NCI-H2081 (cell line): Measurements from ENCODE around the gene AUTS2.

ENCODE experiments used
- DNase-seq, 2 experiments: peaks; one replicate each; lab custom pipeline; 2025; lab: John Stamatoyannopoulos, UW

The AUTS2 gene

DNA sequence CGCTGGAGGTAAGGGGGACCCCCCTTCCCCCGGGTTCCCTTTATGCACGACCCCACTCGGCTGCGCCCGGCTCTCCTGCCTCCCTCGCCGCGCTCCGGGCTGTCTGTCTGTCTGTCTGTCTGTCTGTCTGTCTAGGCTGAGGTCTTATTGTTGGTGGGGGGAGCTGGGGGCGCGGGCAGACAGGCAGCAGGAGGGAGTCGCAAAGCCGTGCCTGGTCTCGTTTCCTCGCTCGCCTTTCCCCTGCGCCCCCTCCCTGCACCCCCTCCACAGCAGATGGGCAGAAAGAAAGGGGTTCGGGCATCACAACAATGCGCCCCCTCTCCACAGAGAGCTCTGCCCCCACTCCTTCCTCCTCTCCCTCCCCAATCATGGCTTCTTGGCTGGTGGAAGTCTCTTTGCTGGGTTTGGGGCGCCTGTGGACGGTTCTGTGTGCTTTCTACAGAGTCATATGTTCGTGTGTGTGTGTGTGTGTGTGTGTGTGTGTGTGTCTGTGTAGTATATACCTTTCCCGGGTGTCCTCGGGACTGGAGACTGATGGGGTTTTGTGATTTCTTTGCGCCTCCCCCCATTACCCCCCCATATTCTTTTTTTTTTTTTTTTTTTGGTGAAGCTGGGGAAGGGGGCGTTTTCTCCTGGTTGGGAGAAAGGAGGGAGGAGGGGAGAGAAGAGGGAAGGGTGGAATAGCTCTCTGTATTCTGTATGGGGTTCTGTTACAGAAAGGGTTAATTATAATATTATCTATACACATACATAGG is 1.9 kb downstream of the AUTS2 start:
- DNase-seq, result peak in 1 of 2 experiments; percentile 42

DNA sequence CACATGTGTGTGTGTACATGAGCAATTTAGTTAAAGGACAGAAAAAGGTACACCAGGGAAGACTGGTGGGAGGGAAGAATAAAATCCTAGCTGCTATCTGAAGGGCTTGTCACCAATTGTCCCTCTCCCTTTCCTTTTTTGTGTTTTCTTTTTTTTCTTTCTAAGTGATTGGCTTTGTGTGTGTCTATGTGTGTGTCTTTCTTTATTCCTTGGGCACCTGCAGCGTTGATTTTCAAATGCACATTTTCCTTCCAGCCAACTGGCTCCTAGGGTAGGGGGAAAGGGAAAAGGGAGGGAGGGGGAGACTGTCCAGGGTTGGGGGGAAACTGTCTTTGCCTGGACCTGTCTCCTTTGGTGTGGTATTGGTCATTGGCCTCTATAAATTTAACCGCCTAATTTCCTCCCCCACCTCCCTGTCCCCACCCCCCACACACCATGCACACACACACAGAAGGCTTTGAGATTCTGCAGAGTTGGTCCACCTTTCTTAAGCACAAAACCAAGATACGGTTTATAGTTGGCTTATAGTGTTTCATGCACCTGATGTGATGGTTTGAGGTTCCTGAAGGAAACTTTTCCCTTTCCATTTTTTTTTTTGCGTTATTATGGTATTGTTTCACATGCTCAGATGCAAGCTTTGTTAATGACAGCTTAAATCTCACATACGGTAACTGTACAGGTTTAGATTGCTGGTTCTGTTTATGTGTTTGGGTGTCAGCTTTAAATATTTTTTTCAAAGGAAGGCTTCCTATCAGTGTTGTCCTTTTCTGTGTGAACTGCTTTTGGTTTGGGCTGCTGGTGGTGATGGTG is 2.6 kb downstream of the AUTS2 start:
- DNase-seq, result no peak

DNA sequence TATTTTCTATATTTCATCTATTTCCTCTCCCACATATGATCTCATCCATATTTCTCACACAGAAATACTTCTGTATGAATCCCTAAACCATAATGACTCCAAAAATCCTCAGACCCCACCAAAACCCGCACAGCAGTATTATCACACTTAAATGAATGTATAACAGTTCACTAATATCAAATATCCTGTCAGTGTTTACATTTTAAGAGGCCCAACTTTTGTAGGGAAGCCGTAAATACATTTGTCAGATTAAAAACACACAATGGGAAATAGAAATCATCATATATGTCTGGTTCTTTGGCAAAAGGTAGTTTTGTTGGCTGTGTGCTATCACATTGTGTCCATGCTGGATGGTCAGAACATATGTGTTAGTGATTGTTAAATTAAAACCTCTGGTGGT is 4.2 kb downstream of the AUTS2 start:
- DNase-seq, result no peak

DNA sequence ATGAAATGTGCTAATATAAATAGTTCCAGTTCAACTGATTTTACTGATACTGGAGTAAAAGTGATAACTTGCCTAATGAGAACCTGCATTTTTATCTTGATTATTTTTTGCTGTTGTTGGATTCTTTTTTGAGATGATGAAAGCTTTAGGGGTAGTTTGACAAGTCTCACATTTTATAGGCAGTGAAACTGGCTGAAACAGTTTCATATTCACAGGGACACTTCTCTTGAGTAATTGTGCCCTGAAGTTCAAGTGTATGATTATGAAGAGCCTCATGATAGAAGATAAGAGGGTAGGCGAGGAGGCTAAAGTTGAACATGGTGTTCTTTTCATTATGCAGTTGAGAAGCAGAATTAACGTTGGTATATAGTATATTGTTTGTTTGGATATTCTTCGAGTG is 5.1 kb downstream of the AUTS2 start:
- DNase-seq, result no peak

DNA sequence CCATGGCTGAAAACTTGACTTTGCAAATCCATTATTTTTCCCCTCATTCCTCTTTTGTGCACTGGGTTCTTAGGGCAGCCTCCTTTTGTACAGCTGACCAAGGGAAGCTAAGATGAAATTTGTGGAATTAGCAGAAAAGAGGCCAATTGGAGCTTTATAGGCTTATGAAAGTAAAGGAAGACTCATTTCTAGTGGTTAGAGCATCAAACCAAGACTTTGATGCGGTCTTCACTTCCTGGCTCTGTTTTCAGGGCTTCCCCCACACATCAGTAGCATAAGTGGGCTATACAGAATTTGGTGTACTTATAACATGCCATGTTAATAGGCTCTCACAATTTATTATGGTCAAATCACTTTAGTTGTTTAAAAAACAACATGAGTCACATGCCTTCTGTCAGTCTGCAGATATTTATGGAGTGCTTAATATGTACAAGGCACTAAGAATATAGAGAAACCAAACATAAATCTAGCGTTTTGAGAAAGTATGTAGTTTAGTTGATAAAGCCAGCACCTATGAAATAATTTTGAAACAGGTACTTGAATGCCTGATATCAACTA is 5.7 kb downstream of the AUTS2 start:
- DNase-seq, result no peak

DNA sequence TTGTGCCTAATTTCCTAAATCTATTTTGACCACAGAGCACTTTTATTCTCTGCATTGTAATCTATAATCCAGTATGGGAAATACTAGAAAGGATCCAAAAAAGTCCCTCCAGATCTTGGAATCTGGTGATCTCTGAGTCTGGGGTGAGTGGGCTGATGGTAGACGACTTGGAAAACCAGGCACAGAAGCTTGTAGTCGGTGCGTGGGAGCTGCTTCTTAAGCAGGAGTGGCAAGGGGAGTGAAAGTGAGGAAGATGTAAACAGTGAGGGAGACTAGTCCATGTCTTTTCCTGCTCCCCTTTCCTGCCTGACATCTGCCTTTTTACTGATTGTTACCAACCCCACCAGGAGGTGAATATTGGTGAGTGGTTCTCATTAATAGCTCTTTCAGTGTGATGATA is 6.8 kb downstream of the AUTS2 start:
- DNase-seq, result no peak

DNA sequence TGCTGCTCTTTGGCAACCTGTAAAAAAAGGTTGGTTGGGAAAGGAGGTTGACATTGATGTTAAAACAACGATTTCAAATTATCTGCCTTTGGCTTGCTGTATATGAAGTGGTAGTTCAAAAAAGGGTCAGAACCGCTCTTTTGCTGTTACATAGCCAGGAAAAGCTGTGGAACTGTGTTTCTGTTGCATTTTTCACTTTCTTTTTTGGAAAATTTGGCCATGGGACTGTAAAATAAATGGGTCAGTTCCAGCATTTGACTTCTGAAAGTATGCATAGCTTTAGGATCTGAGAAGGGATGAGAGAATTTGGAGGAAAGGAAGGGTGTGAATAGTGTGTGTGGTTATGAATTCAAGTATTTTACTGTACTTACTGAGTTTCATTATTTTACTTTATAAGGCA is 7.3 kb downstream of the AUTS2 start:
- no peak for DNase-seq

DNA sequence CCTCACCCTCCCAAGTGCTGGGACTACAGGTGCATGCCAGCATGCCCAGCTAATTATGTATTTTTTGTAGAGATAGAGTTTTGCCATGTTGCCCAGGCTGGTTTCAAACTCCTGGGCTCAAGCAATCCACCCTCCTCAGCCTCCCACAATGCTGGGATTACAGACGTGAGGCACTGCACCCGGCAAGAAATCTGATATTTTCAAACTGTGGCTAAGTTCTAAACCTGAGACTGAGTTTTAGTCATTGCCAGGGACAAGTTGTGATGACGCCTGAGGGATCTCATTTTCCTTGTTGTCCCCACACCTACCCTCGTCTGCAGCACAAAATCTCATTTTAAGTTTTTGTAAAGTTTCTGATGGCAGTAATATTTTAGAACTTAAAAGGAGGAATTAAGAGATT is 9.8 kb downstream of the AUTS2 start:
- DNase-seq, result no peak

DNA sequence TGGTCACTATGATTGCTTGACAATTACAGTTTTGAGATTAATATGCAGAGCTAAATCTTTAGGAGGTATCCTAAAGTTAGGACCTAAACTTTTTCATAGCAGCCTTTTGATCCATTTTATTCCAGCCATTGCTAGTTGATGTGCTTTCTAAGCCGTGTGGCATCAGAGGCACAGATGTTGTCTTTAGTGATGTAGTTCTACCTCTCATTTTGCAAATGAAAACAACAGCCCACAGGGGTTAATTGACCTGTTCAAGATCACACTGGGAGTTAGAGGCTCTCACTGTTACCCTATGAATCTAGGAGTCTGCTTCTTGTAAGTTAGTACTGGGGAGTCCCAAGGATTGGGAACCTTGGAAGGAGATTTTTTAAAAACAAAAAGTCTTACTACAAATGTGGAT is 10.6 kb downstream of the AUTS2 start:
- no peak for DNase-seq

DNA sequence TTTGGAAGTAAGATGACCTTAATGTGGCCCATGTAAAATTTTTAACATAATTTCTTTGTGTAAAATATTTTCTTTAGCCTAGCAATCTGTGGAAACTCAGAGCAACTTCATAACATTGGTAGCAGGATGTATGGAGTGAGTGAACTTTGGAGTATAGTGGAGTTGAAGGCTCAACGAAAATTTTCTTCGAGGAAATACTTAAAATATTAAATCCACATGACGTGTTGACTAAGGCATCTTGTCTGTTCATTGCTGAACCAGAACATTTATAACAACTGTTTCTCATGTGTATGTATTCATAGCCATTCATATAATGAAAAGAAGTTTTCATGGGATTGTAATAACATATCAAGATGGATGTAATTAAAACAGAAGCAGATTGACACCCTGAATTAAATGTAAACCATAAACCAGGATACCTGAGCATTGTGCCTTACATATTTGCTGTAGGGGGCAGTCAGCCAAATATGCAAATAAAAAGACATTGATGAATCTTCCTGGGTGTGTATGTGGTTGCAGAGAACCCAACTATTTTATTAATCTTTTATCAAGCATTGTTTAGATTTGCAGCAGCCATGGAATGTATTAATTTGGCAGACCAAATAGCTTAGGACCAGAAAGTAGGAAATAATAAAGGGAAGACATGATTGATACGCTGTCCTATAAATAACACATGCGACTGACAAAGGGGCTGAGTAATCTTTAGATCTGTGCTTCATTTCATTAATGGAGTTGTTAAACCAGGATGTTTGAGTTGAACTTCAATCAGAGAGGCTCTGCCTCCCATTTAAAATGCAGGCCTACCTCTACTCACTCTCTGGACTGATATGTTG is 11.5 kb downstream of the AUTS2 start:
- no peak for DNase-seq

DNA sequence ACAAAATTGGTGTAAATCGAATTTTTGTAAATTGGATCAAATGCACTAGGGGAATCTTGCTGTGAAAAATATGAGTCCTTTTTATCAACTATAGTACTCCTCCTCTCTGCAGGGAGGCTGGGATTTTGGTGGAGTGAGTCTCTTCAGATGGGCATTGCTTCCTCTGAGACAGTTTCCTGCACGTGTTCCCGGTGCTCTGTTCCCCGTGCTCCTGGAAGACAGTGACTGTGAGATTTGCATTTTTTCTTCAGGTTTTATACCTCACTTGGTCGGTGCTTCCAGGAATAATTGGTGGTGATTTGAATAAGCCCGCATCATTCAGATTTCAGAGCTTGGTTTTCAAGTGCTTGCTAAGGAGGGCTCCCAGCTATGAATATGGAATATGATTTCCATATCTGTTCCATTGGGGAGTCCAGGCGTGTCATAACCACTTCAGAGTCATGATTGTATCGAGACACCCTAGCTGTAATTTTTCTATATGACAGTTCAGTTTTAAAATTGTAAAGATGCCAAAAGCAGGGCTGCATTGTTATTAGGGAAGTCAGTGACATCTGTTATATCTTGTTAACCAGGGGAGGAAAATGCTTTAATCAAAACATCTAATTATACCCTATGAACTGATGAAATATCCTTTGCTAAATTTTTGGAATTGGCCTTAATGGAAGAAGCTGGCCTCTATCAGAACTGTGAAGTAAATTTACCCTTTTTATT is 12.3 kb downstream of the AUTS2 start:
- DNase-seq, result peak in 1 of 2 experiments; percentile 55

DNA sequence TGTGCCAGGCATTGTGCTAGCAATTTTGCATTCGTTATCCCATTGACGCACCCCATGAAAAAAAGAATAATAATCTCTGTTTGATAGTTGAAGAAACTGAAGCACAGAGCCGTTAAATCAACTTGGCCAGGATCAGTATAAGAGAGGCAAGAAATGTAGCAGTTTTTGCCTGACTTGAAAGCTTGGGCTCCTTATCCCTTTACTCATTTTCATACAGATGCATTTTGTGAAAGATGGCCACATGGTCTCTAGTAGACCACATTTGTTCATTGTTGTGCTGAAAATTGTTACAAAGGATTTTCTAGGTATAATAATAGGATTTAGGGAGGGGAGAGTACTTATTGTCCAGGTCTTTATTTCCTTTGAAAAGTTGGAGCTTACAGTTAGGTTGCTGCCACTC is 14.7 kb downstream of the AUTS2 start:
- no peak for DNase-seq

DNA sequence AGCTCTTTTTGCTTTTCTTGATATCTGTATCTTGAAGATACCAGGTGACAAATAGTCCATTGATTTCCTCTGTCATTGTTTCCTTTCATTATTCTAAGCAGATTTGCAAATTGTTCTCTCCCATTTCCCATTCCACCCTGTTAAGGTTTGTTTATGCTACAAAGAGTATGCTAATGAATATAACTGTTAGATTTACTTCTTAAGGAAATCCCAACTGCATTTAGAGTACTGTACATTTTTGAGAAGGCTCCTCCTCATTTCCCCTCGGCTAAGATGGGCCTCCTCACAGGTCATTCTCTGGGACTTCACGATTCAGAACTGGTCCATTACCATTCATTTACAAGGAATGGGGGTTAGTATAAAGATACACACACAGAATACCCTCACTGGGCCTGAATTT is 15.6 kb downstream of the AUTS2 start:
- DNase-seq, result no peak

DNA sequence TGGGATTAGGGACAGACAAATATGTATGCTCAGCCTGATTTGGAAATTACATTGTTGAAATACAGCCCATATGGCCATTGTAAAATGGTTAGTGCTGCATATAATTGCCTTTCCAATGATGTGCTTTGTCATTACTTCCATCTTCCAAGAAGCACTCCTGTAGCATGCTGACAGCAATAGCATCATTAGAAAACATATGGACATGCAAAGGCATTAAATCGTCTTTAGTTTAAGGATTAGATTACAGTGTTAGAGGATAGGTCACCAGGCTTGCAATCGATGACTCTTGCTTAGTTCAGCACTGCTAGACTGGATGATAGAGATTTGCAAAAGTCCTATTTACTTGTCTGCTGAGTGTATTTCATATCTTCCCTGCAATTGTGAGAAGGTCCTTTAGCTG is 17.4 kb downstream of the AUTS2 start:
- no peak for DNase-seq

DNA sequence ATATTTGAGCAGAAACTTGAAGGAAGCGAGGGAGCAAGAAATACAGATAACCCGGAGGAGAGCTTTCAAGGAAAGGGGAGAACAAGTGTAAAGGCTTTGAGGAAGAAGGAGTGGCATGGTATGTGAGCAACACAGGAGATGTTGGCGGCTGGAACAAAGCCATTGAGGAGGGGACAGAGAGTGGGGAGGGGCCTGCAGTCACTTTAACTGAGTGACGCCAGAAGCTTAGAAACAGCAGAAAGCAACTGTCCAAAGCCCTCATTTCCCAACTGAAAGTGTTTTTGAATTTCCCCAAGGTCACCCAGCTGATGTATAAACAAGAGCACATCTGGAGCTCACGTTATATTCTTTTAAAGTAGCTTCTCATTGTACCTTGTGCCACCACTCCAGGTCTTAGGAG is 19.1 kb downstream of the AUTS2 start:
- DNase-seq, result no peak

DNA sequence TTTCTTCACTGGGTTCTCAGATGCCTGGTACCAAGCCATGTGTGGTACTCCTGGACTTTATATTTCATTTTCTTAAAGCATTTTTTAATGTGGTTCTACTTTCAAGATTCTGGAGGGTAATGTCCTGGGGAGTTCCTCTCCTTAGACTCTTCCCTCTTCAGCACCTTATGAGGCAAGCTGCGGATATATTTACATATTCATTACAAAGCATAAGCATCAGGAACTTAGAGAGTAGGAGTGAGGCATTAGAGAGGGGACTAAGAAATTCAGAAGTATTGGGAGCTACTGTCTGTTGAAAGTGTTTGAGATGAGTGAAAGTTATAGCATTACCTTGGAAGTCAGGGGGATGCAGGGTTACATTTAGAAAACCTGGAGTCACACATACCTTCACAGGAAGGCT is 20.8 kb downstream of the AUTS2 start:
- no peak for DNase-seq

DNA sequence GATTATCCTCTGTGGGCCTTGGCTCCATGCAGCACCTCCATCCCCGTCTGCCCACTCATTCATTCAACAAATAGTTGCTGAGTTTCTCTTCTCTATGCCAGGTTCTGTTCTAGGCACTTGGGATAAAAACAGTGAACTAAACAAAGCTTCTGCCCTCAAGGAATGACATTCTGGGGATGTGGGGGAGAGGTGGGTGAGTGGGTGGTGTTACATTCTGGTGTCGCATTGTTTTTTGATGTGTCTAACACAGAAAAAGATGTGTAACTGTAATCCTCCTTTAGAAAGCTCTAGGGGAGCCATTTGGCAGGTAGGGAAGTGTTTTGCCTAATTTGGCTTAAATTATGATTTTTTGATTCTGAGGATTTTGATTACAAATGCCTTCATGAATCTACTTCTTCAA is 21.4 kb downstream of the AUTS2 start:
- DNase-seq, result no peak

DNA sequence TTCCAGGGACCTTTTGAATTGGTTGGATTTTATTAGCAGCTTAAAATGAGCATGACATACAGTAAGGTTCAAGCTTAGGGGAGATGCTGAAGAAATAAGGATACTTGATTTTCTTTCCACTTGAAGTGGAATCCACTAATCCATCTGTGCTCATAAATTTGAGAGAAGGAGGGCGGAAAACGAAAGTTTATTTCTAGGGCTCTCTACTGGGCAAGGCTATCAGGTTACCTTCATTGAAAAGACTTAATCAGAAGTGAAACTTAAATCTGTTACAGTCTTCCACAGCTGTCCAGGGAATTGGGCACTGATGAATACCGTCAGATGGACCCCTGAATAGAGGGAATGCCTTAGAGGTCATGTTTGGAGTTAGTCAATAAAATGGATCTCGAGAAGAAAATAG is 21.8 kb downstream of the AUTS2 start:
- DNase-seq, result no peak

DNA sequence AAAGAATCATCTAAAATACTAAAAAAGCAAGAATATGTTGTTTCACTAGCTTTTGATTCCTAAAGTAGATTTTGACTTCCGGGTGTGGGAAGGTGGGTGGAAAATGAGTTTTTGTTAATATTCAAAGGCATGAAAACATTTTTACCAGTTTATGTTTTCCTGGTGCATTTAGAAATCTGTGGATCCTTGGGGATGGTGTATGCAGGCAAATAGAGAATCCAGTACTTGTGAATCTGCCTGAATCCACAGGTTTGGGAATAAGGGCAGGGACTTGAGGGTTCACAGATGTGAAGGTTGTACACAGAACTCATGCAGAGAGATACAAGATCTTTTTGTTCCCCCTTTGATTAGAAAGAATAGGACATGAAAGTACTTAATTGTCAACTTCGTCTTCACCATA is 22.4 kb downstream of the AUTS2 start:
- DNase-seq, result no peak

DNA sequence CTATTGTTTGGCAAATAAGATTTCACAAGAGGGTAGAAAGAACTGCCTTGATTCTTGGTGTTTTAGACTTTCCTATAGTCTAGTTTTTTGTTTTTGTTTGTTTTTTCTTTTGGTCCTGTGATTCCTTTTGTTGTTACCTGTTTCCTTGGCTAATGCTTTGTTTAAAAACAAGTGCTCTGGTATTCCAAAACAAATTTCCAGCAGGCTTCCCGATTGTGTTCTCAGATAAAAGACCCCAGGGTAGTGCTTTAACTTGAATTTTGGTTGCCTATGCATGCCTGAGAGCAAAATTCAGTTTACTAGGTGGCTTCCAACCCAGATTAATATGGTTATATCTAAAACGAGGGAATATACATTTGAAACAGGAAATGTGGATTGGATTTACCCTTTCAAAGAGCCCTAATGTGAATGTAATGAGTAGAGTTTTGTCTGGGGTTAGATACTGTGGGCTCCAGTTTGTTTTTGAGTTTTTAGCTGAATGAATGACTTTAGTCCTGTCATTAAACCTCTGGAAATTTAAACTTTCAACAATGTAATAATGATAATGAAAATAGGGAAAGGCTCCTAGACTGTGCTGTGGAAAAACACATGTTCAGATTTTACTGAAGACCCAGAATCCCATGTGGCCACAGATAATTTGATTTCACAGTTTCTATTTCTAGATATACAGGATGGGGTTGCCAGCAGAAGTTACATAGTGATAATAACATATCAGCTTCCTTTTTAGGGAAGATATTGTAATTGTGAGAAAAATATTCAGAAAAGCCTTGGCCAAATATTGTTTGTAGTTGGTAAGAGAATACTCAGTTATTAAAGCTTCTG is 23.9 kb downstream of the AUTS2 start:
- DNase-seq, result no peak

DNA sequence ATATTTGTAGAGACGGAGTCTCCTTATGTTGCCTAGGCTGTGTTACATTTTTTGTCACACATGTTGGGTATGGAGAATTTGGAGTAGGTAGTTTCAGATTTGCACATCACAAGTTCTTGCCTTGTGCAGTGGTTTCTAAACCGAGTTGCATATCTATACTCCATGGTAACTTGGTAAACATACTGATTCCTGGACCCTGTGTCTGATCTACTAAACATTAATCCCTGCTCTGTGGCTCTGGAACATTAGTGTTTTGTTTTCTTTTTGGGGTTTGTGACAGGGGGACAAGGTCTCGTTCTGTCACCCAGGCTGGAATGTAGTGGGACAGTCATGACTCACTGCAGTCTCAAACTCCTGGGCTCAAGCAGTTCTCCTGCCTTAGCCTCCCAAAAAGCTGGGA is 24.7 kb downstream of the AUTS2 start:
- DNase-seq, result no peak
